Fibroblast of the aortic adventitia (primary cell): ENCODE measurements around the gene CPA1. TPM values are rescaled to one million over a fixed set of nuclear protein-coding genes. Genes with fewer than 3 reads are reported as not detected.

Source experiments
- DNase-seq: peaks from one replicate; pipeline ENCODE4 v3.0.0-alpha.2; 2010; ENCODE audit warnings: low read depth
- H3K4me3 ChIP-seq: 2 replicates; pipeline ENCODE4 v1.5.1; 2011; ENCODE audit warnings: low read depth, mild to moderate bottlenecking, control low read depth, low read length, moderate library complexity
- CTCF ChIP-seq: IDR thresholded peaks from 2 replicates; pipeline ENCODE4 v1.5.1; 2011; ENCODE audit warnings: mild to moderate bottlenecking, low read length, control low read depth, inconsistent platforms; ENCODE audit not compliant: insufficient read depth
- total RNA-seq: library from RNA; depleted of rRNA; stranded (reverse); fragments of >200 nt; gene quantifications from 2 replicates; pipeline ENCODE4 v1.2.3, GENCODE V29; 2012; ENCODE audit warnings: low replicate concordance

The CPA1 gene
- 0.45 and 0.90 TPM in 2 replicates for total RNA-seq

GRCh38 chr7:130379921-130380860 is at the start of gene CPA1:
Gene CPA1, plus strand, starts transcription at chr7:130380494. Its CDS starts 27 bp downstream, at chr7:130380521.
- H3K4me3 ChIP-seq: no peak within 1 kb of the TSS
- DNase-seq: no peak
- no peak for TF ChIP-seq CTCF

- no peak for DNase-seq
- TF ChIP-seq CTCF: no peak
- no peak overlapping the region for H3K4me3 ChIP-seq
These were observed 47.8 kb upstream of the CPA1 start for GRCh38 chr7:130332259-130333053.

- no peak for TF ChIP-seq CTCF
- no peak for DNase-seq
- H3K4me3 ChIP-seq: no peak overlapping the region
These were observed 46.5 kb upstream of the CPA1 start for GRCh38 chr7:130333832-130334231.

- no peak for TF ChIP-seq CTCF
- DNase-seq: peak; percentile 55
- no peak overlapping the region for H3K4me3 ChIP-seq
These were observed 46.0 kb upstream of the CPA1 start for GRCh38 chr7:130334274-130334673.

- TF ChIP-seq CTCF: no peak
- DNase-seq: no peak
These were observed 42.8 kb upstream of the CPA1 start for GRCh38 chr7:130337410-130337971.

GRCh38 chr7:130338233-130338632 is 42.1 kb upstream of the CPA1 start:
- no peak overlapping the region for H3K4me3 ChIP-seq
- no peak for TF ChIP-seq CTCF
- DNase-seq: no peak

More at GRCh38 chr7:130337410-130337971, 42.8 kb upstream of the CPA1 start:
- H3K4me3 ChIP-seq: no peak overlapping the region
